ENCODE results near the gene MAML3. TPM values are rescaled to one million over a fixed set of nuclear protein-coding genes. Genes with fewer than 3 reads are reported as not detected.
A peak's percentile ranks its signal among the peaks of the same experiment; 100 is the strongest.

MAML3 gene
- total RNA-seq, 2 experiments from 2014 or later, result 2.5 to 2.9 TPM

DNA sequence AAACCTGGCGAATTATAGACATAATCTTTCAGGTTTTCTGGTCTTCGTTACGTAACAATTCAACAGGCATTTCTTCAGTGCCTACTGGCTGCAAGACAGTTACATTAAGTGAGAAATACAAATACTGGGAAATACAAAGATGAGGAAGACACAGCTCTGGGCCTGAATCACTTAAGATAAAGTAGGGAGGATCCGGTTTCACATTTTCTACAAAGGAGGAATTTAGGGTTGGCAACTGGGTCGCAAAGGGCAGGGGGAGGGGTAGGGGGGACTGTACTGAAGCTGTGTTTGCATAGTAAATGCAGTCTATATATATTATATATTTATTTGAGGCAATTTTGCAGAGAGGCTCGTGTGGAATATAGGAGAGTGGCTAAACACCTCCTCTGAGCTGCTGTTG lies 107.4 kb downstream of the MAML3 start:
- DNase-seq (no peak), ATAC-seq (ENCODE audit: poor library complexity) (no peak)
- H3K27ac ChIP-seq (ENCODE audit: low read depth in 1 of 2, low read length in 2 of 2), result no peak overlapping the region
- H3K27ac Mint-ChIP-seq, result peak overlapping the region; percentile 45
- peaks cover 12% of the 10 kb centered on the region for H3K4me1 ChIP-seq (ENCODE audit: insufficient read depth, low read length)
- H3K27me3 Mint-ChIP-seq, result no peaks in the 10 kb centered on the region
- H3K9me3 Mint-ChIP-seq, result no peaks in the 10 kb centered on the region
- H3K4me3 ChIP-seq (ENCODE audit: low read length), result no peak overlapping the region
- no peaks in the 10 kb centered on the region for H3K36me3 Mint-ChIP-seq (ENCODE audit: low read depth)
- intact Hi-C loops (cut with DNase I, micrococcal nuclease), result no loop called here
- ChIA-PET POLR2A (no interaction called here), CTCF (interaction anchor here (0.9 to 2.7 kb wide), 3 partner anchors 42 to 206 kb away, joined by 3 to 8 read pairs (median 3); no protein-coding TSS in a partner anchor)
- no peaks in the 10 kb centered on the region for H3K27me3 ChIP-seq (ENCODE audit: control insufficient read depth in 1 of 2, insufficient read depth in 2 of 2, low read length in 2 of 2)
- peaks cover 35% of the 10 kb centered on the region for H3K4me1 Mint-ChIP-seq (ENCODE audit: low read depth)
- H3K9me3 ChIP-seq (ENCODE audit: control insufficient read depth in 1 of 2, insufficient read depth in 1 of 2, low read length in 2 of 2), result no peaks in the 10 kb centered on the region
- TF ChIP-seq, protein P1, sequence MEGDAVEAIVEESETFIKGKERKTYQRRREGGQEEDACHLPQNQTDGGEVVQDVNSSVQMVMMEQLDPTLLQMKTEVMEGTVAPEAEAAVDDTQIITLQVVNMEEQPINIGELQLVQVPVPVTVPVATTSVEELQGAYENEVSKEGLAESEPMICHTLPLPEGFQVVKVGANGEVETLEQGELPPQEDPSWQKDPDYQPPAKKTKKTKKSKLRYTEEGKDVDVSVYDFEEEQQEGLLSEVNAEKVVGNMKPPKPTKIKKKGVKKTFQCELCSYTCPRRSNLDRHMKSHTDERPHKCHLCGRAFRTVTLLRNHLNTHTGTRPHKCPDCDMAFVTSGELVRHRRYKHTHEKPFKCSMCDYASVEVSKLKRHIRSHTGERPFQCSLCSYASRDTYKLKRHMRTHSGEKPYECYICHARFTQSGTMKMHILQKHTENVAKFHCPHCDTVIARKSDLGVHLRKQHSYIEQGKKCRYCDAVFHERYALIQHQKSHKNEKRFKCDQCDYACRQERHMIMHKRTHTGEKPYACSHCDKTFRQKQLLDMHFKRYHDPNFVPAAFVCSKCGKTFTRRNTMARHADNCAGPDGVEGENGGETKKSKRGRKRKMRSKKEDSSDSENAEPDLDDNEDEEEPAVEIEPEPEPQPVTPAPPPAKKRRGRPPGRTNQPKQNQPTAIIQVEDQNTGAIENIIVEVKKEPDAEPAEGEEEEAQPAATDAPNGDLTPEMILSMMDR (IDR thresholded peaks at IDR 0.05), result no peak
- no peaks in the 10 kb centered on the region for H3K36me3 ChIP-seq (ENCODE audit: insufficient read depth, low read length)
- H3K4me3 Mint-ChIP-seq, result no peak overlapping the region

DNA sequence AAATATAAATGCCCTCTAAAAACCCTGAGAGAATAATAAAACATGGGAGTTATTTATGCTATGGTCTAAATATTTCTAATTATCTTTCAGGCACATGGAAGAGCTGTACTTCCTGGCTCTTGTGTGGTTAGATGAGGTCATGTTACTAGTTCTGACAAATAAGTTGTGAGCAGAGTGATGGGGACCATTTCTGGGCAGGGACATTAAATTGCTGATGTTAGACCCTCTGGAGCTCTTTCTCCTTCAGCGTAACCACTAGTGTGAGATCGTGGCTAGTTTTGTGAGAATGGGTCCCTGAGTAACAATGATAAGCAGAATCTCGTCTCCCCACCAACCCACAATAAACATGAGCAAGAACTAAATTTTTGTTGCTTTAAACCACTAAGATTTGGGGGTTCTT lies 108.0 kb downstream of the MAML3 start:
- Mint-ChIP-seq H3K27ac (peak overlapping the region; percentile 45), H3K4me1 (ENCODE audit: low read depth) (peaks cover 35% of the 10 kb centered on the region), H3K36me3 (ENCODE audit: low read depth) (no peaks in the 10 kb centered on the region), H3K27me3 (no peaks in the 10 kb centered on the region), H3K9me3 (no peaks in the 10 kb centered on the region), H3K4me3 (no peak overlapping the region)
- no peak overlapping the region for H3K4me3 ChIP-seq (ENCODE audit: low read length)
- H3K9me3 ChIP-seq (ENCODE audit: control insufficient read depth in 1 of 2, insufficient read depth in 1 of 2, low read length in 2 of 2), result no peaks in the 10 kb centered on the region
- no peak for ATAC-seq (ENCODE audit: poor library complexity)
- no peaks in the 10 kb centered on the region for H3K27me3 ChIP-seq (ENCODE audit: control insufficient read depth in 1 of 2, insufficient read depth in 2 of 2, low read length in 2 of 2)
- ChIA-PET CTCF (interaction anchor here (0.9 to 2.7 kb wide), 3 partner anchors 43 to 207 kb away, joined by 3 to 8 read pairs (median 3); no protein-coding TSS in a partner anchor), POLR2A (no interaction called here)
- intact Hi-C loops (cut with DNase I, micrococcal nuclease), result no loop called here
- TF ChIP-seq, protein P1 (IDR thresholded peaks at IDR 0.05), result no peak
- no peak overlapping the region for H3K27ac ChIP-seq (ENCODE audit: low read depth in 1 of 2, low read length in 2 of 2)
- DNase-seq, result no peak
- H3K4me1 ChIP-seq (ENCODE audit: insufficient read depth, low read length), result peaks cover 12% of the 10 kb centered on the region
- no peaks in the 10 kb centered on the region for H3K36me3 ChIP-seq (ENCODE audit: insufficient read depth, low read length)

DNA sequence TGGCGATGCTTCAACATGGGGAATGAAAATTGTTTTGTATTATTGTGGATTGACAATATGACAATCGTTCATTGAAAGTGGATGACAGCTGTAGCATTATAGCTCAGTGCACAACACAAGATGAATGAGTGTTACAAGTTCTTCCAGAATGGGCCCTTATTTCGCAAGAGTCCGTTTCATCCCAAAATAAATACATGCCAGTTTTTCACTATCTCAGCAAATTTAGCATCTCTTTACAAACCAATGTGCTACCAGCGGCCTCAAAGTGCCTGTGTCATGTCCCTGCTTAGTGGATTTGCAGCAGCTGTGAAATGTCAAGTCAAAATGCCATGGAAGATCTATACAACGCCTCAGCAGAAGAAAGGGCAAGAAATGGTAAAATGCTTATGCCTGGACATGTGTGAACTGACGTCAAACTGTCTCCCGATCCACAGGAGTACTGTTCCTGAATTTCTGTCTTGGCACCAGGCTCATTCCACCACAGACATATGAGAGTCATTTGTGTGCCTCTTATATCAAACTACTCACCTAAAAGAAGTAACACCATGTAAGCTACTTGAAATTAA lies 109.6 kb downstream of the MAML3 start:
- no peaks in the 10 kb centered on the region for H3K27me3 Mint-ChIP-seq
- H3K4me1 ChIP-seq (ENCODE audit: insufficient read depth, low read length), result peaks cover 8% of the 10 kb centered on the region
- CTCF ChIA-PET, result interaction anchor here (0.6 to 1.5 kb wide), 2 partner anchors 209 to 1591 kb away, joined by 3 read pairs; no protein-coding TSS in a partner anchor

More for the DNA sequence above, 109.6 kb downstream of the MAML3 start:
- Mint-ChIP-seq H3K4me3 (no peak overlapping the region), H3K9me3 (no peaks in the 10 kb centered on the region), H3K27ac (no peak overlapping the region), H3K36me3 (ENCODE audit: low read depth) (no peaks in the 10 kb centered on the region), H3K4me1 (ENCODE audit: low read depth) (peaks cover 20% of the 10 kb centered on the region)
- H3K9me3 ChIP-seq (ENCODE audit: control insufficient read depth in 1 of 2, insufficient read depth in 1 of 2, low read length in 2 of 2), result no peaks in the 10 kb centered on the region
- TF ChIP-seq, protein P1 (IDR thresholded peaks at IDR 0.05), result no peak
- no peaks in the 10 kb centered on the region for H3K36me3 ChIP-seq (ENCODE audit: insufficient read depth, low read length)
- H3K27ac ChIP-seq (ENCODE audit: low read depth in 1 of 2, low read length in 2 of 2), result no peak overlapping the region
- ATAC-seq (ENCODE audit: poor library complexity) (no peak), DNase-seq (no peak)
- no peak overlapping the region for H3K4me3 ChIP-seq (ENCODE audit: low read length)
- POLR2A ChIA-PET, result no interaction called here
- H3K27me3 ChIP-seq (ENCODE audit: control insufficient read depth in 1 of 2, insufficient read depth in 2 of 2, low read length in 2 of 2), result no peaks in the 10 kb centered on the region
- intact Hi-C loops (cut with DNase I, micrococcal nuclease), result no loop called here

Data from CD4-positive, alpha-beta T cell (primary cell).